A673 (cell line): ENCODE data around the gene SND1.

Source experiments
- CTCF ChIP-seq: fragments of 300-800, 200-600 bp; sonication (generic); conservative IDR thresholded peaks from 2 replicates; pipeline ENCODE4 v1.5.1; 2017; ENCODE audit warnings: low read depth, mild to moderate bottlenecking, antibody characterized with exemption, low read length, moderate library complexity, mixed read lengths
- EZH2 ChIP-seq: fragments of 200-600 bp; sonication (generic); IDR thresholded peaks from 2 replicates; pipeline ENCODE4 v1.6.1; 2017; ENCODE audit warnings: borderline replicate concordance, low read depth, mild to moderate bottlenecking, mixed read lengths, antibody characterized with exemption, low read length; ENCODE audit not compliant: poor library complexity, severe bottlenecking

- no peak for TF ChIP-seq CTCF
- no peak for TF ChIP-seq EZH2
These were observed 116.2 kb downstream of the SND1 start for GRCh38 chr7:127768241-127768640.
